DMS 273 (cell line): ENCODE measurements around the gene SH3RF1.

Experiments used
- DNase-seq: peaks from one replicate; lab custom pipeline; 2025; ENCODE audit not compliant: unreplicated experiment; lab: John Stamatoyannopoulos, UW

SH3RF1 gene

GRCh38 chr4:169048868-169049414 lies 221.8 kb downstream of the SH3RF1 start:
- no peak for DNase-seq

- no peak for DNase-seq
These were observed 222.8 kb downstream of the SH3RF1 start for GRCh38 chr4:169047956-169048355.

- no peak for DNase-seq
These were observed 224.7 kb downstream of the SH3RF1 start for GRCh38 chr4:169045862-169046584.

- DNase-seq: no peak
These were observed 225.9 kb downstream of the SH3RF1 start for GRCh38 chr4:169044714-169045447.
